Measurements from ENCODE around the gene C10orf95.

C10orf95 gene

DNA sequence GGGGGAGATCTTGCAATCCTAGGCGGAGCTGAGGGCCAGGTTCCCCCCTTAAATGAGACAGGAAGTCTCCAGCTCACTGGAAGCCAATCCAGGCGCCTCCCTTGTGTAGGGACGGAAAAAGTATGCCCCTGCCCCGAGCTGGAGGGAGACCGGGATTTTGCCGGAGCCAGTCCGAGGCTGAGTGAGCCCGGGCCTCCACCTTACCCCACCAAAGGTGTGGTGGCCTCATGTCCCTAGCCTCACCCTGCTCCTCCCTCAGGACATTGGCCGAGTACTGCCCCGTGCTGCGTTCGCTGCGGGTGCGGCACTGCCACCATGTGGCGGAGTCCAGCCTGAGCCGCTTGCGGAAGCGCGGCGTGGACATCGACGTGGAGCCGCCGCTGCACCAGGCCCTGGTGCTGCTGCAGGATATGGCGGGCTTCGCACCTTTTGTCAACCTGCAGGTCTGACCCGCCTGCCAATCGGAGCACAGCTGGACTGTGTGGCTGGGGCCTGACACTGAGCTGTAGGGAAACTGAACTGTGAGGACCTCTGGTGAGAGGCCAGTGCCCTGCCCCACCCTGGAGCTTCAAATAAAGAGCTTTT is 28.7 kb downstream of the C10orf95 start:
- peaks cover 7% of the 10 kb centered on the region for H3K36me3 ChIP-seq (ENCODE audit: control insufficient read depth, insufficient read depth, low read length)
- TF ChIP-seq, protein P1, sequence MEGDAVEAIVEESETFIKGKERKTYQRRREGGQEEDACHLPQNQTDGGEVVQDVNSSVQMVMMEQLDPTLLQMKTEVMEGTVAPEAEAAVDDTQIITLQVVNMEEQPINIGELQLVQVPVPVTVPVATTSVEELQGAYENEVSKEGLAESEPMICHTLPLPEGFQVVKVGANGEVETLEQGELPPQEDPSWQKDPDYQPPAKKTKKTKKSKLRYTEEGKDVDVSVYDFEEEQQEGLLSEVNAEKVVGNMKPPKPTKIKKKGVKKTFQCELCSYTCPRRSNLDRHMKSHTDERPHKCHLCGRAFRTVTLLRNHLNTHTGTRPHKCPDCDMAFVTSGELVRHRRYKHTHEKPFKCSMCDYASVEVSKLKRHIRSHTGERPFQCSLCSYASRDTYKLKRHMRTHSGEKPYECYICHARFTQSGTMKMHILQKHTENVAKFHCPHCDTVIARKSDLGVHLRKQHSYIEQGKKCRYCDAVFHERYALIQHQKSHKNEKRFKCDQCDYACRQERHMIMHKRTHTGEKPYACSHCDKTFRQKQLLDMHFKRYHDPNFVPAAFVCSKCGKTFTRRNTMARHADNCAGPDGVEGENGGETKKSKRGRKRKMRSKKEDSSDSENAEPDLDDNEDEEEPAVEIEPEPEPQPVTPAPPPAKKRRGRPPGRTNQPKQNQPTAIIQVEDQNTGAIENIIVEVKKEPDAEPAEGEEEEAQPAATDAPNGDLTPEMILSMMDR (IDR thresholded peaks at IDR 0.05; ENCODE audit: insufficient read depth, low read length, poor library complexity, severe bottlenecking), result peak; percentile 41
- H3K27me3 ChIP-seq (replicated peaks; ENCODE audit: control insufficient read depth, insufficient read depth, low read length), result no peaks in the 10 kb centered on the region; the same call in 1 of the 2 replicates
- H3K4me3 ChIP-seq (replicated peaks; ENCODE audit: low read depth, low read length), result peak overlapping the region; percentile 83; the same call in 1 of the 2 replicates
- peak; percentile 84 for DNase-seq (ENCODE audit: extremely low read depth, insufficient read length)

DNA sequence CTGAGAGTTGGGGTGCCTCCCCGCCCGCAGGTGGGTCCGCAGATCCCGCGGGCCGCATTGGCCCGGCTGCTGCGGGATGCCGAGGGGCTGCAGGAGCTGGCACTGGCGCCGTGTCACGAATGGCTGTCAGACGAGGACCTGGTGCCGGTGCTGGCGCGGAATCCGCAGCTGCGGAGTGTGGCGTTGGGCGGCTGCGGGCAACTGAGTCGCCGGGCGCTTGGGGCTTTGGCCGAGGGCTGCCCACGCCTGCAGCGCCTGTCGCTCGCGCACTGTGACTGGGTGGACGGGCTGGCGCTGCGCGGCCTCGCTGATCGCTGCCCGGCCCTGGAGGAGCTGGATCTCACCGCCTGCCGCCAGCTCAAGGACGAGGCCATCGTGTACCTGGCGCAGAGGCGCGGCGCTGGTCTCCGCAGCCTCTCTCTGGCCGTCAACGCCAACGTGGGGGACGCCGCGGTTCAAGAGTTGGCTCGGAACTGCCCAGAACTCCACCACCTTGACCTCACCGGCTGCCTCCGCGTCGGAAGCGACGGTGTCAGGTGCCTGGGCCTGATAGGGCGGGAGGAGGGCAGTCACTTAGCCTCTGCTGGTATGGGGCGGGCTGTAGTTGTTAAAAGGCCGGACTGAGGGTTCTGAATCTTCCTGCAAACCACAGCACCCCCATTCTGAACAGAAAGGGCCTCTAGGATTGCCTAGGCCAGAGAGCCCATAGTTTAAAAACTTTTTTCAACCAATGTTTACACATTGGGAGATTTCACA is 29.4 kb downstream of the C10orf95 start:
- H3K4me3 ChIP-seq (replicated peaks; ENCODE audit: low read depth, low read length), result peak overlapping the region; percentile 83
- no peak for DNase-seq (ENCODE audit: extremely low read depth, insufficient read length)
- no peaks in the 10 kb centered on the region; the same call in 1 of the 2 replicates for H3K27me3 ChIP-seq (replicated peaks; ENCODE audit: control insufficient read depth, insufficient read depth, low read length)
- peaks cover 7% of the 10 kb centered on the region for H3K36me3 ChIP-seq (ENCODE audit: control insufficient read depth, insufficient read depth, low read length)
- TF ChIP-seq, protein P1 (IDR thresholded peaks at IDR 0.05; ENCODE audit: insufficient read depth, low read length, poor library complexity, severe bottlenecking), result no peak

DNA sequence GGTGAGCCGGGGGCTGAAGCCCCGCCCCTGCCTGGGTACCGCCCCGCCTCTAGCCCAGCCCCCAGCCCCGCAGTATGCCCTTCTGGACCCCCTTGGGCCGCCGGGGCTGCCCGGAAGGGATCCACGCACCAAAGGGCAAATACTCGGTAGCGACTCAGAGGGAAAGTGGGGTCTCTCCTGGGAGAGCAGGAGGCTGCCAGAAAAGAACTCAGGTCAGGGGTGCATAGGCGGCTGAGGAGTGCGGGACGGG is 29.9 kb downstream of the C10orf95 start:
- TF ChIP-seq, protein P1 (IDR thresholded peaks at IDR 0.05; ENCODE audit: insufficient read depth, low read length, poor library complexity, severe bottlenecking), result no peak
- no peak for DNase-seq (ENCODE audit: extremely low read depth, insufficient read length)
- Histone ChIP-seq H3K27me3 (replicated peaks; ENCODE audit: control insufficient read depth, insufficient read depth, low read length) (no peaks in the 10 kb centered on the region; the same call in 1 of the 2 replicates), H3K4me3 (replicated peaks; ENCODE audit: low read depth, low read length) (peak overlapping the region; percentile 83), H3K36me3 (ENCODE audit: control insufficient read depth, insufficient read depth, low read length) (peaks cover 7% of the 10 kb centered on the region)

DNA sequence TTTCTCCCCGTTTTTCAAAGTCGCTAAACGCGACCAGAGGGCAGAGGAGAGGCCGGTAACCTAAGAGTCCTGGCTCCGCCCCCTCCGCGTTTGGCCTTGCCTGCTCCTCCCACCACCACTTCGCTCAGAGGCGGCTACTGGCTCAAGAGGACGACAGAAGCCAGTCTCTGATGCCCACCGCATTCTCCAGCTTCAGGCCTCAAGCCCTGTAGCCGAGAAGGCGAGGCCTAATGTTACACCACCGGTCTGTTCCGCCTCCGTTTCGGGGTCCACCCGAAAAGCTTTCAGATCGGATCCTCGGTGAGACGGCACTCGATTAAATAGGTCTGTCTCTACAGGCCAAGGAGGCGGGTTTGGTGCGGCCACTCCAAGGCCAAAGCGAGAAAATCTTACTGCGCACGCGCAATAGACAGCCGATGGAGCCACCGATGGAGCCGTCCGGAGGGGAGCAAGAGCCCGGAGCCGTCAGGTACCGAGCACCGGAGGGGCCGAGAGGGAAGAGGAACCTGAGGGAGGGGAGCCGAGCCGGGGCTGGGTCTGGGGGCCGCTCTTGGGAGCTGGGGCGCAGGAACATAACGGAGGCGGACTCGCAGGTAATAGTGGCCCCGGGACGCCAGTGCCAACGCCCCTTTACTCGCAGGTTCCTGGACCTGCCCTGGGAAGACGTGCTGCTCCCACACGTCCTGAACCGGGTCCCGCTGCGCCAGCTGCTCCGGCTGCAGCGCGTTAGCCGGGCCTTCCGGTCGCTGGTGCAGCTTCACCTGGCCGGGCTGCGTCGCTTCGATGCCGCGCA is 30.4 kb downstream of the C10orf95 start, which contains the start of gene FBXL15:
FBXL15 (plus strand) TSS at position 123 of the 793 bp plus-strand sequence; CDS start at position 417, 294 bp downstream.
- Histone ChIP-seq H3K36me3 (ENCODE audit: control insufficient read depth, insufficient read depth, low read length) (peaks cover 7% of the 10 kb centered on the region), H3K27me3 (replicated peaks; ENCODE audit: control insufficient read depth, insufficient read depth, low read length) (no peaks in the 10 kb centered on the region; the same call in 1 of the 2 replicates), H3K4me3 (replicated peaks; ENCODE audit: low read depth, low read length) (peak within 1 kb of the TSS; percentile 83)
- DNase-seq (ENCODE audit: extremely low read depth, insufficient read length), result peak; percentile 96
- TF ChIP-seq, protein P1 (IDR thresholded peaks at IDR 0.05; ENCODE audit: insufficient read depth, low read length, poor library complexity, severe bottlenecking), result no peak

DNA sequence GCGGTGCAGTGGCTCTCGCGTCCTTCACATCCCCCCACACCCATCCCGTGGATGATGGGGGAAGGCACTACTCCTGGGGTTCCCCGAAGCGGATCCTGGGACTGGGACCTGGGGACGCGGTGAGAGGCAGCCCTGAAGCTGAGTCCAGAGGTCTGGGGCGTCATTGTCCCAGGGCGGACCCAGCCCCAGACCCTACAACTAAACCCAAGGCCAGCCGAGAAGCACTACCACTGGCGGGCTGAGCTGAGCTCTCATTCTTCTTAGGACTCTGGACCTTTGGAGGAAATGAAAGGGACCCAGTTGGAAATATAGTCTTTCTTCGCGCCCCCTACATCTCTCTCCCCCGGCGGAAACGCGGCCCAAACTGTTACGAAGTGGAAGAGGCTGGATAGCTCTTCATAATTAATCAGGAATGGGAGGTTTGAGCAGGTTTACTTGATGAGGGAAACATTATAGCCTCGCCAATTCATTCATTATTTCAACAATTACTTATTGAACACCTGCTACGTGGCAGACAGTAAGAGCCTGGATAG is 31.1 kb downstream of the C10orf95 start:
- peak overlapping the region; percentile 83 for H3K4me3 ChIP-seq (replicated peaks; ENCODE audit: low read depth, low read length)
- H3K36me3 ChIP-seq (ENCODE audit: control insufficient read depth, insufficient read depth, low read length), result peaks cover 5% of the 10 kb centered on the region
- no peak for DNase-seq (ENCODE audit: extremely low read depth, insufficient read length)
- no peaks in the 10 kb centered on the region; the same call in 1 of the 2 replicates for H3K27me3 ChIP-seq (replicated peaks; ENCODE audit: control insufficient read depth, insufficient read depth, low read length)
- TF ChIP-seq, protein P1 (IDR thresholded peaks at IDR 0.05; ENCODE audit: insufficient read depth, low read length, poor library complexity, severe bottlenecking), result no peak

Measured in GM06990 (cell line).